HEK293 (cell line): ENCODE measurements around the gene MAP3K14.
A peak's percentile ranks its signal among the peaks of the same experiment; 100 is the strongest.

ENCODE experiments used
- CTCF ChIA-PET: fragments of 350-600 bp; formaldehyde crosslinking; extraction: SDS; loops from one replicate; lab custom pipeline; 2021; ENCODE audit warnings: antibody characterized with exemption; lab: Yijun Ruan, JAX
- POLR2A ChIA-PET: fragments of 300-600 bp; formaldehyde crosslinking; extraction: SDS; loops from one replicate; lab custom pipeline; 2020; ENCODE audit warnings: antibody characterized with exemption, inconsistent platforms; lab: Yijun Ruan, JAX
- H3K27ac ChIP-seq: fragments of 200-500 bp; sonication (Bioruptor generic); 2 replicates; pipeline ENCODE4 v1.5.1; 2014; ENCODE audit warnings: low read depth, low read length, control low read depth, inconsistent platforms; ENCODE audit errors: extremely low read depth
- H3K36me3 ChIP-seq, 2 experiments: fragments of 200-500 bp in 1 of 2; sonication (Bioruptor generic) in 1 of 2; 1 replicate in 1 of 2; 2 replicates in 1 of 2; pipeline ENCODE4 v1.5.1; 2014 to 2017; ENCODE audit warnings: inconsistent platforms in 2 of 2, low read length in 2 of 2; ENCODE audit not compliant: control insufficient read depth in 2 of 2, insufficient read depth in 1 of 2
- H3K4me1 ChIP-seq: fragments of 200-500 bp; sonication (Bioruptor generic); 2 replicates; pipeline ENCODE4 v1.5.1; 2014; ENCODE audit warnings: mild to moderate bottlenecking, low read length, inconsistent platforms; ENCODE audit not compliant: control insufficient read depth, insufficient read depth
- H3K4me3 ChIP-seq: 2 replicates; pipeline ENCODE4 v1.5.1; 2011; ENCODE audit warnings: low read depth, mild to moderate bottlenecking, control low read depth, low read length, moderate library complexity
- H3K9me3 ChIP-seq: fragments of 200-500 bp; sonication (Bioruptor generic); 2 replicates; pipeline ENCODE4 v1.5.1; 2014; ENCODE audit warnings: low read depth, low read length, inconsistent platforms; ENCODE audit not compliant: control insufficient read depth, insufficient read depth
- GLI2 ChIP-seq: fragments of 450-650 bp; formaldehyde crosslinking; IDR thresholded peaks from 2 replicates; pipeline ENCODE4; 2017; ENCODE audit warnings: missing biosample characterization, missing genetic modification characterization, low read depth, borderline replicate concordance
- GLIS1 ChIP-seq: fragments of 450-650 bp; formaldehyde crosslinking; IDR thresholded peaks from 2 replicates; pipeline ENCODE4 v1.5.1; 2016; ENCODE audit warnings: missing biosample characterization, missing genetic modification characterization
- ZBTB21 ChIP-seq: fragments of 450-650 bp; formaldehyde crosslinking; IDR thresholded peaks from 2 replicates; pipeline ENCODE4 v1.5.1; 2017; ENCODE audit warnings: missing biosample characterization, missing genetic modification characterization
- ZNF146 ChIP-seq: fragments of 450-650 bp; formaldehyde crosslinking; IDR thresholded peaks from 2 replicates; pipeline ENCODE4 v1.5.1; 2016; ENCODE audit warnings: missing biosample characterization, missing genetic modification characterization
- ZNF19 ChIP-seq: fragments of 450-650 bp; formaldehyde crosslinking; IDR thresholded peaks from 2 replicates; pipeline ENCODE4; 2016; ENCODE audit warnings: missing biosample characterization, missing genetic modification characterization, low read depth
- ZNF221 ChIP-seq: fragments of 450-650 bp; formaldehyde crosslinking; IDR thresholded peaks from 2 replicates; pipeline ENCODE4 v1.5.1; 2017; ENCODE audit warnings: missing biosample characterization, missing genetic modification characterization, borderline replicate concordance
- ZNF292 ChIP-seq: fragments of 450-650 bp; formaldehyde crosslinking; IDR thresholded peaks from 2 replicates; pipeline ENCODE4 v1.5.1; 2016; ENCODE audit warnings: low read depth, missing biosample characterization, missing genetic modification characterization, borderline replicate concordance
- ZNF302 ChIP-seq: fragments of 450-650 bp; formaldehyde crosslinking; IDR thresholded peaks from 2 replicates; pipeline ENCODE4 v1.5.1; 2016; ENCODE audit warnings: missing biosample characterization, missing genetic modification characterization, low read depth
- ZNF335 ChIP-seq: fragments of 450-650 bp; formaldehyde crosslinking; conservative IDR thresholded peaks from 2 replicates; pipeline ENCODE4 v1.5.1; 2016; ENCODE audit warnings: missing biosample characterization, missing genetic modification characterization
- ZNF366 ChIP-seq: fragments of 450-650 bp; formaldehyde crosslinking; conservative IDR thresholded peaks from 2 replicates; pipeline ENCODE4 v1.5.1; 2016; ENCODE audit warnings: missing biosample characterization, missing genetic modification characterization
- ZNF433 ChIP-seq: fragments of 450-650 bp; formaldehyde crosslinking; IDR thresholded peaks from 2 replicates; pipeline ENCODE4 v1.5.1; 2016; ENCODE audit warnings: missing biosample characterization, missing genetic modification characterization, low read depth
- ZNF549 ChIP-seq: fragments of 450-650 bp; IDR thresholded peaks from 2 replicates; pipeline ENCODE4 v1.5.1; 2018; ENCODE audit warnings: missing biosample characterization, missing genetic modification characterization, mild to moderate bottlenecking, inconsistent platforms, moderate library complexity
- ZNF555 ChIP-seq: fragments of 450-650 bp; formaldehyde crosslinking; conservative IDR thresholded peaks from 2 replicates; pipeline ENCODE4 v1.5.1; 2017; ENCODE audit warnings: missing biosample characterization, mild to moderate bottlenecking, missing genetic modification characterization, inconsistent platforms
- ZNF610 ChIP-seq: fragments of 450-650 bp; formaldehyde crosslinking; IDR thresholded peaks from 2 replicates; pipeline ENCODE4 v1.5.1; 2016; ENCODE audit warnings: missing biosample characterization, missing genetic modification characterization, borderline replicate concordance
- ZNF624 ChIP-seq: fragments of 450-650 bp; formaldehyde crosslinking; IDR thresholded peaks from 2 replicates; pipeline ENCODE4 v1.5.1; 2017; ENCODE audit warnings: missing biosample characterization, missing genetic modification characterization
- ZNF677 ChIP-seq: fragments of 450-650 bp; IDR thresholded peaks from 2 replicates; pipeline ENCODE4 v1.5.0; 2018; ENCODE audit warnings: missing biosample characterization, mild to moderate bottlenecking, missing genetic modification characterization, moderate library complexity
- ZNF76 ChIP-seq: fragments of 450-650 bp; formaldehyde crosslinking; IDR thresholded peaks from 2 replicates; pipeline ENCODE4; 2016; ENCODE audit warnings: low read depth, missing biosample characterization, missing genetic modification characterization, borderline replicate concordance
- ZNF843 ChIP-seq: fragments of 450-650 bp; formaldehyde crosslinking; IDR thresholded peaks from 2 replicates; pipeline ENCODE4 v1.5.1; 2016; ENCODE audit warnings: missing biosample characterization, missing genetic modification characterization
- TF ChIP-seq, protein P1 (sequence below): fragments of 450-650 bp; formaldehyde crosslinking; IDR thresholded peaks from 2 replicates; pipeline ENCODE4 v1.5.1; 2016; ENCODE audit warnings: missing biosample characterization, missing genetic modification characterization
- TF ChIP-seq, protein P2 (sequence below): fragments of 450-650 bp; formaldehyde crosslinking; IDR thresholded peaks from 2 replicates; pipeline ENCODE4 v1.5.1; 2017; ENCODE audit warnings: missing biosample characterization, missing genetic modification characterization
- TF ChIP-seq, protein P3 (sequence below): fragments of 450-650 bp; formaldehyde crosslinking; IDR thresholded peaks from 2 replicates; pipeline ENCODE4 v1.5.1; 2016; ENCODE audit warnings: missing biosample characterization, missing genetic modification characterization
- TF ChIP-seq, protein P4 (sequence below): fragments of 450-650 bp; formaldehyde crosslinking; IDR thresholded peaks from 2 replicates; pipeline ENCODE4 v1.5.1; 2016; ENCODE audit warnings: missing biosample characterization, missing genetic modification characterization

The MAP3K14 gene

DNA sequence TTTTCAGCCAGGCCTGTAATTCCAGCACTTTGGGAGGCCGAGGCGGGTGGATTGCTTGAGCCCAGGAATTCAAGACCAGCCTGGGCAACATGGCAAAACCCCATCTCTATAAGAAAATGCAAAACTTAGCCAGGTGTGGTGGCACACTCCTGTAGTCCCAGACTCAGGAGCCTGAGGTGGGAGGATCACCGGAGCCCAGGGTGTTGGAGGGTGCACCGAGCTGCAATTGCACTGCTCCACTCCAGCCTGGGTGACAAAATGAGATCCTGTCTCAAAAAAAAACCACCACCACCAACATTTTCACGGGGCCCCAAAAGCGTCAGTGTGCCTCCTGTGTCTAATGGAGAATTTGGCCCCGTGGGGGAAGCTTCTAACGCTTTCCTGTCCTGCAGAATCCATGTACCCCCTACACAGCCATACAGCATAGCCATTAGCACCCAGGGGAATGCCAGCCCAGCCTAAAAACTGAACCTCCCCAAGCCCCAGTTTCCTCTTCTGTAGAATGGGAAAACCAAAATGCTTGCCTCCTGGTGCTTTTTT, 22.2 kb upstream of the MAP3K14 start:
- ChIA-PET CTCF (interaction anchor here (0.5 to 1.5 kb wide), 4 partner anchors 23 to 326 kb away, joined by 3 to 8 read pairs (median 5); partner anchors contain the start of gene ACBD4), POLR2A (interaction anchor here (4.8 kb wide), 1 partner anchor 22 kb away, joined by 16 read pairs; the partner anchor contains the start of gene MAP3K14)
- no peaks in the 10 kb centered on the region for H3K36me3 ChIP-seq
- no peak overlapping the region for H3K4me3 ChIP-seq
- TF ChIP-seq ZNF366 (no peak), GLIS1 (peak; percentile 11; the same call in 1 of the 2 replicates)
- peaks cover 17% of the 10 kb centered on the region for H3K4me1 ChIP-seq
- no peaks in the 10 kb centered on the region for H3K9me3 ChIP-seq
- no peak overlapping the region for H3K27ac ChIP-seq

DNA sequence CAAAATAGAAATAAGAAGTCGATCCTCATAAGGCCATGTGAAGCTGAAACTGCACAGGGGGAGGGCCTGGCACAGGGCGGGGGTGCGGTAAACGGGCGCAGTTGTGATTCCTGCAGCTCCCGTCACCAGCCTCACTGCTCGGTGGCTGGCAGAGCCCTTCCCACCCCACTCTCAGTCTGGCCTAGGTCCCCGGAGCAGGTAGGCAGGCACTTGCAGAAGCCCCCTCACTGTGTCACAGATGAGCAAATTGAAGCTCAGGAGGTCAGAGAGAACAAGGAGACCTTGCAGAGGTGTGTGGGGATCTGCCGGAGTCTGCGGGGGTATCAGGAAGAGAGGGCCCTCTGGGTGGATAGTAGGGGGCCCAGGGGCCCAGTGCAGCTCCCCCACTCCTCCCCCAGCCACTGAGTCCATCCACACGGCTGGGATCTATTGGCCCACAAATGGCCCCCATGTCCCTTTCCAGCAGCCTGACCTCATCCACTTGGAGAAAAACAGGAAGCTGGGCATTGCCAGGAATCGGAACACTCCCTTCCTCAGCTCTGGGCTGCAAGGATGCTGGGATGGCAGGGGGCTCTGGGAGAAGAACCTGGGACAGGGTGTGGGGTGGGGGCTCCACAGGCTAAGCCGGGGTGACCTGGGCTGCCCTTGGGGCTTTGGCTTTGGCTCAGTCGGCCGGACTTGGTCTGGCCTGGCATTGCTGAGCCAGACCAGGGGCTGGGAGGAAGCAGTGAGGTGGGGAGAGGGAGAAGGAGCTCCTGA, 21.4 kb upstream of the MAP3K14 start:
- ChIA-PET CTCF (interaction anchor here (0.6 to 1.5 kb wide), 6 partner anchors 23 to 203 kb away, joined by 3 to 8 read pairs (median 4); partner anchors contain the start of gene ACBD4), POLR2A (interaction anchor here (1.0 to 1.5 kb wide), 2 partner anchors 19 to 21 kb away, joined by 3 to 4 read pairs; partner anchors contain the start of gene MAP3K14)
- H3K4me3 ChIP-seq = no peak overlapping the region

More for the DNA sequence above, 21.4 kb upstream of the MAP3K14 start:
- H3K4me1 ChIP-seq = peaks cover 19% of the 10 kb centered on the region
- TF ChIP-seq, protein P1, sequence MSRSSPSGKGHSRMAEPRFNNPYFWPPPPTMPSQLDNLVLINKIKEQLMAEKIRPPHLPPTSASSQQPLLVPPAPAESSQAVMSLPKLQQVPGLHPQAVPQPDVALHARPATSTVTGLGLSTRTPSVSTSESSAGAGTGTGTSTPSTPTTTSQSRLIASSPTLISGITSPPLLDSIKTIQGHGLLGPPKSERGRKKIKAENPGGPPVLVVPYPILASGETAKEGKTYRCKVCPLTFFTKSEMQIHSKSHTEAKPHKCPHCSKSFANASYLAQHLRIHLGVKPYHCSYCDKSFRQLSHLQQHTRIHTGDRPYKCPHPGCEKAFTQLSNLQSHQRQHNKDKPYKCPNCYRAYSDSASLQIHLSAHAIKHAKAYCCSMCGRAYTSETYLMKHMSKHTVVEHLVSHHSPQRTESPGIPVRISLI (tag by site-specific recombination) = no peak
- TF ChIP-seq, protein P2, sequence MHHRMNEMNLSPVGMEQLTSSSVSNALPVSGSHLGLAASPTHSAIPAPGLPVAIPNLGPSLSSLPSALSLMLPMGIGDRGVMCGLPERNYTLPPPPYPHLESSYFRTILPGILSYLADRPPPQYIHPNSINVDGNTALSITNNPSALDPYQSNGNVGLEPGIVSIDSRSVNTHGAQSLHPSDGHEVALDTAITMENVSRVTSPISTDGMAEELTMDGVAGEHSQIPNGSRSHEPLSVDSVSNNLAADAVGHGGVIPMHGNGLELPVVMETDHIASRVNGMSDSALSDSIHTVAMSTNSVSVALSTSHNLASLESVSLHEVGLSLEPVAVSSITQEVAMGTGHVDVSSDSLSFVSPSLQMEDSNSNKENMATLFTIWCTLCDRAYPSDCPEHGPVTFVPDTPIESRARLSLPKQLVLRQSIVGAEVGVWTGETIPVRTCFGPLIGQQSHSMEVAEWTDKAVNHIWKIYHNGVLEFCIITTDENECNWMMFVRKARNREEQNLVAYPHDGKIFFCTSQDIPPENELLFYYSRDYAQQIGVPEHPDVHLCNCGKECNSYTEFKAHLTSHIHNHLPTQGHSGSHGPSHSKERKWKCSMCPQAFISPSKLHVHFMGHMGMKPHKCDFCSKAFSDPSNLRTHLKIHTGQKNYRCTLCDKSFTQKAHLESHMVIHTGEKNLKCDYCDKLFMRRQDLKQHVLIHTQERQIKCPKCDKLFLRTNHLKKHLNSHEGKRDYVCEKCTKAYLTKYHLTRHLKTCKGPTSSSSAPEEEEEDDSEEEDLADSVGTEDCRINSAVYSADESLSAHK (tag by site-specific recombination) = no peak
- TF ChIP-seq GLI2 (tag by site-specific recombination) = no peak
- TF ChIP-seq ZNF555 (tag by site-specific recombination) = no peak
- no peak for TF ChIP-seq ZNF19 (tag by site-specific recombination)
- TF ChIP-seq ZNF549 (tag by site-specific recombination) = no peak
- TF ChIP-seq ZNF624 (tag by site-specific recombination) = no peak
- TF ChIP-seq ZNF221 (tag by site-specific recombination) = no peak
- TF ChIP-seq ZNF677 = no peak
- no peak for TF ChIP-seq ZNF292
- TF ChIP-seq, protein P3, sequence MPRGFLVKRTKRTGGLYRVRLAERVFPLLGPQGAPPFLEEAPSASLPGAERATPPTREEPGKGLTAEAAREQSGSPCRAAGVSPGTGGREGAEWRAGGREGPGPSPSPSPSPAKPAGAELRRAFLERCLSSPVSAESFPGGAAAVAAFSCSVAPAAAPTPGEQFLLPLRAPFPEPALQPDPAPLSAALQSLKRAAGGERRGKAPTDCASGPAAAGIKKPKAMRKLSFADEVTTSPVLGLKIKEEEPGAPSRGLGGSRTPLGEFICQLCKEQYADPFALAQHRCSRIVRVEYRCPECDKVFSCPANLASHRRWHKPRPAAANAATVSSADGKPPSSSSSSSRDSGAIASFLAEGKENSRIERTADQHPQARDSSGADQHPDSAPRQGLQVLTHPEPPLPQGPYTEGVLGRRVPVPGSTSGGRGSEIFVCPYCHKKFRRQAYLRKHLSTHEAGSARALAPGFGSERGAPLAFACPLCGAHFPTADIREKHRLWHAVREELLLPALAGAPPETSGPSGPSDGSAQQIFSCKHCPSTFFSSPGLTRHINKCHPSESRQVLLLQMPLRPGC = no peak
- no peak for TF ChIP-seq ZBTB21 (tag by site-specific recombination)
- no peak for TF ChIP-seq ZNF146 (tag by site-specific recombination)
- TF ChIP-seq, protein P4, sequence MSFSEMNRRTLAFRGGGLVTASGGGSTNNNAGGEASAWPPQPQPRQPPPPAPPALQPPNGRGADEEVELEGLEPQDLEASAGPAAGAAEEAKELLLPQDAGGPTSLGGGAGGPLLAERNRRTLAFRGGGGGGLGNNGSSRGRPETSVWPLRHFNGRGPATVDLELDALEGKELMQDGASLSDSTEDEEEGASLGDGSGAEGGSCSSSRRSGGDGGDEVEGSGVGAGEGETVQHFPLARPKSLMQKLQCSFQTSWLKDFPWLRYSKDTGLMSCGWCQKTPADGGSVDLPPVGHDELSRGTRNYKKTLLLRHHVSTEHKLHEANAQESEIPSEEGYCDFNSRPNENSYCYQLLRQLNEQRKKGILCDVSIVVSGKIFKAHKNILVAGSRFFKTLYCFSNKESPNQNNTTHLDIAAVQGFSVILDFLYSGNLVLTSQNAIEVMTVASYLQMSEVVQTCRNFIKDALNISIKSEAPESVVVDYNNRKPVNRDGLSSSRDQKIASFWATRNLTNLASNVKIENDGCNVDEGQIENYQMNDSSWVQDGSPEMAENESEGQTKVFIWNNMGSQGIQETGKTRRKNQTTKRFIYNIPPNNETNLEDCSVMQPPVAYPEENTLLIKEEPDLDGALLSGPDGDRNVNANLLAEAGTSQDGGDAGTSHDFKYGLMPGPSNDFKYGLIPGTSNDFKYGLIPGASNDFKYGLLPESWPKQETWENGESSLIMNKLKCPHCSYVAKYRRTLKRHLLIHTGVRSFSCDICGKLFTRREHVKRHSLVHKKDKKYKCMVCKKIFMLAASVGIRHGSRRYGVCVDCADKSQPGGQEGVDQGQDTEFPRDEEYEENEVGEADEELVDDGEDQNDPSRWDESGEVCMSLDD (tag by site-specific recombination) = no peak
- no peak for TF ChIP-seq ZNF302 (tag by site-specific recombination)
- no peak for TF ChIP-seq ZNF433 (tag by site-specific recombination)
- TF ChIP-seq ZNF610 (tag by site-specific recombination) = no peak
- no peak for TF ChIP-seq ZNF843 (tag by site-specific recombination)
- no peak for TF ChIP-seq ZNF76 (tag by site-specific recombination)
- no peak for TF ChIP-seq ZNF335 (tag by site-specific recombination)
- no peaks in the 10 kb centered on the region for H3K9me3 ChIP-seq
- H3K36me3 ChIP-seq = no peaks in the 10 kb centered on the region
- no peak overlapping the region for H3K27ac ChIP-seq
